Measurements from ENCODE around the gene PQBP1.

Gene PQBP1

DNA sequence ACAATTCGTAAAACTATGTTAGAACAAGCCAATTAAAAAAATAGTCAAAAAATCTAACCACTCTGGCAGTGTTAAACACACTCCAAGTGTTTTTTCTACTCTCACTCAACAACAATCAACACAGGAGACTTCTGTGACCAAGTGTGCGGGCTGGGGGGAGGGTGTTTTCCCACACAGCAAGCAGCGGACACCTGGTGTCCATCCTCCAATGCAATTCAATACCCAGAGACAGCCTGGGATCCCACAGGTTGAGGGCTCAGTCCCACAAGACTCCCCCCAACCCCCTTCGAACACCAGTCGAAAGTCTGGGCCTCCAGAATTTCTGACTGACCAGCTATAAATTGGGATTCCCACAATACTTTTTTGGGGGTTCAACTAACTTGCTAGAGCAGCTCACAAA lies 29.4 kb downstream of the PQBP1 start:
- DNase-seq, result no peak

DNA sequence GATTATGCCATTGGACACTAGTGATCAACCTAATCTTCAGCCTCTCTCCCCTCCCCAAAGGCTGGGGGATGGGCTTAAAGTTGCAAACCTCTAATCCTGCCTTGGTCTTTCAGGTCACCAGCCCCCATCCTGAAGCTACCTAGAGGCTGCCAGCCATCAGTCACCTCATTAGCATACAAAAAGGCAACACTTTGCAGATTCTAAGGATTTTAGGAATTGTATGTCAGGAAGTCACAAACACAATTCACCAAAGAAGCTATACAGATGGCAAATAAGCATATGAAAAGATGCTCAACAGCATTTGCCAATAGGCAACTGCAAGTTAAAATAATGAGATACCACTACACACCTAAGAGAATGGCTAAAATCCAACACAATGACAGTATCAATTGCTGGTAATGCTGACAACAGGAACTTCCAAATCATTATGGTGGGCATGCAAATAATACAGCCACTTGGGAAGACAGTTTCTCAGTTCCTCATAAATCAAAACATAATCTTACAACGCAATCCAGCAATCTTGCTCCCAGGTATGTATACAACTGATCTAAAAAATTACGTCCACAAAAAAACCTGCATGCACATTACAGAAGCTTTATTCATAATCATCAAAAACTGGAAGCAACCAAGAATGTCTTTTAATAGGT lies 30.1 kb downstream of the PQBP1 start:
- DNase-seq, result no peak

GRCh38 chrX:48933757-48934156 lies 36.0 kb downstream of the PQBP1 start:
- DNase-seq, result no peak

GRCh38 chrX:48934581-48935300 lies 37.0 kb downstream of the PQBP1 start:
- peak in 1 of 2 donors; percentile 15 for DNase-seq

DNA sequence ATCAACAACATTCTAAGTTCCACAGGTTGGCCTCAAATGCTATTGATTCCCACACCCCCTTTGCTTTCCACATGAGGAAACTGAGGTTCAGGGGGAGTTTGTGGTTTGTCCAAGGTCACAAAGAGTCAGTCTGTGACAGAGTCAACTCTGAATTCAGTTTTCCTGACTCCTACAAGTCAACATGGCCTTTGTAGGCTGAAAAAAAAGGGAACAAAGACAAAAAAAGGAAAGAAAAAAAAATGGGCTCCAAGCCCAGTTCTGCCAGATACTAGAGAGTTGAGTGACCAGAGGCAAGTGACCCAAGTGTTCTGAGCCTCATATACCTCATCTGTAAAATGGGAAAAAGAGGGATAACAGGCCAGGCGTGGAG lies 37.6 kb downstream of the PQBP1 start:
- DNase-seq, result peak; percentile 6 to 33

GRCh38 chrX:48936429-48937053 lies 38.8 kb downstream of the PQBP1 start:
- DNase-seq, result no peak

DNA sequence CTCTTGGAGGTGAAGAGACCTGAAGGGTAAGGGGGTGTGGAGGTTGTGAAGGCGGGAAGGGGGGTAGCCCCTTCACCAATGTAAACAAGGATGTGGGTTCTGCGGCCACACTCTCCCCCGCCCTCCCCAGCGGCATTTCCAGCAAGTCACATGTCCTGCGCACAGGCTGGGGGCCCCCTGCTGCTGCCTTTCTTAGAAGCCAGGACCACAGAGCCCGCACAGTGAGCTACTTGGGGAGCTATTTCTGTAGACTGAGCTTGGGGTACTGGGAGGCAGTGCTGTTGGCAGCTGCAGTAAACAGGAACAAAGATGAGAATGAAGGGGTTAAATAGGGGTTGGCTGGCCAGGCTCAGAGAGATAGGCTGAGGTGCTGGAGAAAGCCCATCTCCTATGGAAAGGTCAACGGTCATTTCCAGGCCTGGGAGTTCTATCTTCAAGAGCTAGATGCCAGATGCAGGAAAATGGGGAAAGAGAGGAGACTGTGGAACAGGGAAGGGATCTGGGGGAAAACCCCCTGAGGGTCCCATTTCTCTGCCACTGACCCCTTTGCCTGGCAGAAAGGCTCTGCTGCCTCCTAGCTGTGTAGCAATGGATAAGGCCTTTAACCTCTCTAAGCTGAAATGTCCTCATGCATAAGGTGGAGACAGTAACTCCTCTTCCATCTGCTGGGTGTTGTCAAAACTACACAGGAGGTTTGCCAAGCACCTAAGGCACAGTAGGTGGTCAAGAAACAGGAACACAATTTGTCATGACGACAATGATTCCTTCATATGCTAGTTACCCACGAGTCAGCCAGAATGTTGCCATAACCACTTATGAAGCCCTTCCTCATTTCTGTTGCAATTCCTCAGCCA lies 39.6 kb downstream of the PQBP1 start:
- peak; percentile 78 to 79 for DNase-seq

GRCh38 chrX:48938721-48939425 lies 41.1 kb downstream of the PQBP1 start:
- no peak for DNase-seq

DNA sequence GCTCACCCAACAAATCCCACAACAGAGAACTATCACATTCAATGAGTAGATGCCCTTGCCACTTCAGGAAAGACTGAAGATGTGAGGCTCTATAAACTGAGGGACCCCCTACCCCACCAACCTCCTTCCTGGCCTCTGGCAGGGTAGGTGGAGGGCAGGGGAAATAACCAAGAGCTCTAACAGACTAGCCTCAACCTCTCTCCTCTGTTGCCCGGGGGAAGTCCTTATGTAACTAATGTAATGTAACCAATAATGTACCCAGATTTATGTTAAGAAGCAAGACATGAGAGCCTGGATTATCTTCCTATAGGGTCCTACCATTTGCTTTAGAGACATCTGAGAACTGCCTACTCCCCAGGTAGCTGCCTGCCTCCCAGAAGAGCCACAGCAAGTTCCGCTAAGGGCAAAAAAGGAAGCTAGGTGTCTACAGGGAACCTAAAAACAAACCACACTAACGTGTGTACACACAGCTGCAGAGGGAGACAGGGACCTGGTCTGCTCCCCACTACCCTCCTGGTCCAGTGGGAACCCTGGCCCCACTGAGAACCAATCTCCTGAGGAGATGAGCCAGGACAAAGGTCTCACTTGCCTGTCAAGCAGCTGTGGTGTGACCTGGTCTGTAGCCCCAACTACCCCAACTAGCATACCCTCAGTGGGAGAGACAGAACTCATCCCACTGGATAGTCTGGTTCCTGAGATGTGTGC lies 41.9 kb downstream of the PQBP1 start:
- no peak for DNase-seq

- DNase-seq, result no peak
Observed at GRCh38 chrX:48940404-48940955, 42.8 kb downstream of the PQBP1 start.

DNA sequence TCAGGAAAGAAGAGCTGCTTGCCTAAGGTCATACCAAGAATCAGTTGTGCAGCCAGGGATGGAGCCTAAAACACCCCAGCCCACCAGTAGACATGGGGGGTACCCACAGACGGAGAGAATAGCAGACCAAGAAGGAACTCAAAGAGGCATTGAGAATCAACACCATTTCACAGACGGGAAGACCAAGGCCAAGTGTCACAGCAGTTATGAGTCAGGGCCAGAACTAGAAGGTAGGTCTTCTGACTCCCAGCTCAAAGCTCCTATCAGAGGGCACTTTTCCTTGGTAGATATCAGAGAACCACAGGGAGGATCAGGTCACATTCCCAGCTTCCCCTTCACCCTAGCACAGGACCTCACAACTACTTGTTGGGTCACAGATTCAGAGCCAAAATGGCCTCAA lies 45.2 kb downstream of the PQBP1 start:
- peak in 1 of 2 donors; percentile 1 for DNase-seq

GRCh38 chrX:48945517-48946348 lies 48.0 kb downstream of the PQBP1 start:
- DNase-seq, result peak; percentile 35 to 56

- DNase-seq, result no peak
Observed at GRCh38 chrX:48948589-48948988, 50.9 kb downstream of the PQBP1 start.

All from inflammatory macrophage (primary cell).